IPS DF 6.9 (cell line): ENCODE measurements around the gene LTF.
"Not testable (repeated sequence)": the region's sequence is repeated elsewhere in the genome, so short reads cannot be mapped to it uniquely, and the experiment has no call there.

Experiments used
- DNase-seq: peaks from one replicate; pipeline ENCODE4 v3.0.0-alpha.2; 2013; ENCODE audit warnings: low read depth, low spot score
- H3K27ac ChIP-seq: one replicate; pipeline ENCODE4 v1.5.1; 2013; ENCODE audit warnings: low read length, control low read depth
- H3K27me3 ChIP-seq: 2 replicates; pipeline ENCODE4 v1.6.1; 2013; ENCODE audit warnings: mild to moderate bottlenecking, low read length; ENCODE audit not compliant: control insufficient read depth, insufficient read depth
- H3K36me3 ChIP-seq: 2 replicates; pipeline ENCODE4 v1.6.1; 2013; ENCODE audit warnings: low read length; ENCODE audit not compliant: control insufficient read depth, insufficient read depth
- H3K4me1 ChIP-seq: 2 replicates; pipeline ENCODE4 v1.6.1; 2013; ENCODE audit warnings: low read length; ENCODE audit not compliant: control insufficient read depth, insufficient read depth
- H3K4me3 ChIP-seq: 2 replicates; pipeline ENCODE4 v1.5.1; 2013; ENCODE audit warnings: mild to moderate bottlenecking, low read length
- H3K9me3 ChIP-seq: 2 replicates; pipeline ENCODE4 v1.6.1; 2013; ENCODE audit warnings: low read length, inconsistent platforms; ENCODE audit not compliant: control insufficient read depth, insufficient read depth
- WGBS: extraction: QIAGEN DNeasy Blood & Tissue Kit; methylation state at CpG from one replicate; pipeline ENCODE4 v1.1.7; 2013; ENCODE audit warnings: mixed read lengths, missing lambda C conversion rate; ENCODE audit not compliant: insufficient read length, insufficient coverage; 5-methylcytosine and 5-hydroxymethylcytosine counted together

LTF gene

GRCh38 chr3:46500656-46501635 is 36.2 kb upstream of the LTF start:
- DNase-seq = no peak
- no peaks in the 10 kb centered on the region for H3K36me3 ChIP-seq
- no peaks in the 10 kb centered on the region for H3K27me3 ChIP-seq
- H3K4me3 ChIP-seq = no peak overlapping the region
- peaks cover 5% of the 10 kb centered on the region for H3K4me1 ChIP-seq
- no CpG with 5 or more reads among the region's 5 CpGs for WGBS
- no peaks in the 10 kb centered on the region for H3K9me3 ChIP-seq
- no peak overlapping the region for H3K27ac ChIP-seq

GRCh38 chr3:46498916-46499519 is 34.3 kb upstream of the LTF start:
- no CpG with 5 or more reads among the region's 6 CpGs for WGBS
- Histone ChIP-seq H3K4me3 (no peak overlapping the region), H3K36me3 (no peaks in the 10 kb centered on the region), H3K4me1 (no peaks in the 10 kb centered on the region), H3K27me3 (no peaks in the 10 kb centered on the region), H3K9me3 (no peaks in the 10 kb centered on the region), H3K27ac (no peak overlapping the region)
- no peak for DNase-seq

GRCh38 chr3:46497556-46498265 is 33.0 kb upstream of the LTF start, which contains the start of gene RTP3:
RTP3 (plus strand) TSS chr3:46497976; CDS start chr3:46498063, 87 bp downstream.
- Histone ChIP-seq H3K36me3 (no peaks in the 10 kb centered on the region), H3K27ac (no peak within 1 kb of the TSS), H3K9me3 (no peaks in the 10 kb centered on the region), H3K27me3 (no peaks in the 10 kb centered on the region), H3K4me1 (no peaks in the 10 kb centered on the region), H3K4me3 (no peak within 1 kb of the TSS)
- DNase-seq = no peak
- no CpG with 5 or more reads among the region's 9 CpGs for WGBS

GRCh38 chr3:46496746-46497555 is 32.2 kb upstream of the LTF start:
- peak; percentile 52 for DNase-seq
- WGBS = no CpG with 5 or more reads among the region's 9 CpGs
- no peaks in the 10 kb centered on the region for H3K9me3 ChIP-seq
- H3K4me1 ChIP-seq = no peaks in the 10 kb centered on the region
- H3K4me3 ChIP-seq = no peak overlapping the region
- no peaks in the 10 kb centered on the region for H3K27me3 ChIP-seq
- no peak overlapping the region for H3K27ac ChIP-seq
- H3K36me3 ChIP-seq = no peaks in the 10 kb centered on the region

GRCh38 chr3:46495901-46496456 is 31.3 kb upstream of the LTF start:
- no CpG with 5 or more reads among the region's 5 CpGs for WGBS
- Histone ChIP-seq H3K4me1 (no peaks in the 10 kb centered on the region), H3K36me3 (no peaks in the 10 kb centered on the region), H3K27ac (no peak overlapping the region), H3K27me3 (no peaks in the 10 kb centered on the region), H3K4me3 (no peak overlapping the region), H3K9me3 (no peaks in the 10 kb centered on the region)
- DNase-seq = no peak

GRCh38 chr3:46494491-46494890 is 29.8 kb upstream of the LTF start:
- not testable (repeated sequence) for H3K27ac ChIP-seq, H3K9me3 ChIP-seq, DNase-seq, H3K36me3 ChIP-seq, H3K27me3 ChIP-seq, H3K4me3 ChIP-seq, H3K4me1 ChIP-seq
- no CpG with 5 or more reads among the region's 33 CpGs for WGBS

GRCh38 chr3:46492890-46493547 is 28.3 kb upstream of the LTF start:
- Histone ChIP-seq H3K36me3 (no peaks in the 10 kb centered on the region), H3K4me1 (peaks cover 6% of the 10 kb centered on the region), H3K9me3 (no peaks in the 10 kb centered on the region), H3K27me3 (no peaks in the 10 kb centered on the region), H3K27ac (no peak overlapping the region), H3K4me3 (no peak overlapping the region)
- no CpG with 5 or more reads among the region's 6 CpGs for WGBS
- no peak for DNase-seq

GRCh38 chr3:46491089-46492070 is 26.7 kb upstream of the LTF start:
- H3K4me1 ChIP-seq = peaks cover 6% of the 10 kb centered on the region
- no CpG with 5 or more reads among the region's 11 CpGs for WGBS
- H3K27me3 ChIP-seq = no peaks in the 10 kb centered on the region
- H3K9me3 ChIP-seq = no peaks in the 10 kb centered on the region
- no peak for DNase-seq
- no peak overlapping the region for H3K4me3 ChIP-seq
- no peaks in the 10 kb centered on the region for H3K36me3 ChIP-seq
- H3K27ac ChIP-seq = no peak overlapping the region
